GM13977 (cell line): ENCODE results near the gene PLA1A.

ENCODE experiments used
- DNase-seq: peaks from one replicate; pipeline ENCODE4 v3.0.0; 2012; ENCODE audit warnings: low spot score
- CTCF ChIP-seq: IDR thresholded peaks from 2 replicates; pipeline ENCODE4 v1.5.1; 2012; ENCODE audit warnings: mild to moderate bottlenecking, control low read depth; ENCODE audit not compliant: insufficient read depth; ENCODE audit errors: extremely low read depth, missing control alignments
- in situ Hi-C: fragments of 300-500 bp; cut with MboI; formaldehyde crosslinking; loops from one replicate; pipeline ENCODE4 v1.12.0; 2022; ENCODE audit warnings: low sequenced_read_pairs, low pct_unique_long_range_greater_than_20kb, mixed read lengths, inconsistent platforms; ENCODE audit not compliant: unreplicated experiment

Gene PLA1A

GRCh38 chr3:119604878-119605277 is 7.2 kb downstream of the PLA1A start:
- DNase-seq: no peak
- TF ChIP-seq CTCF: no peak
- in situ Hi-C loops: no loop called here

- TF ChIP-seq CTCF: no peak
- in situ Hi-C loops: no loop called here
- DNase-seq: no peak
These were observed 10.8 kb downstream of the PLA1A start for GRCh38 chr3:119608405-119609000.

- no peak for TF ChIP-seq CTCF
- in situ Hi-C loops: no loop called here
- DNase-seq: no peak
These were observed 11.6 kb downstream of the PLA1A start for GRCh38 chr3:119609301-119609700.

GRCh38 chr3:119611664-119612063 is 14.0 kb downstream of the PLA1A start:
- in situ Hi-C loops: no loop called here
- no peak for TF ChIP-seq CTCF
- DNase-seq: no peak

- in situ Hi-C loops: no loop called here
- no peak for DNase-seq
- no peak for TF ChIP-seq CTCF
These were observed 15.5 kb downstream of the PLA1A start for GRCh38 chr3:119613201-119613600.

GRCh38 chr3:119613872-119614271 is 16.2 kb downstream of the PLA1A start:
- DNase-seq: no peak
- no peak for TF ChIP-seq CTCF
- in situ Hi-C loops: no loop called here

GRCh38 chr3:119616056-119616455 is 18.4 kb downstream of the PLA1A start:
- in situ Hi-C loops: no loop called here
- no peak for DNase-seq

More at GRCh38 chr3:119616056-119616455, 18.4 kb downstream of the PLA1A start:
- TF ChIP-seq CTCF: no peak
